ENCODE measurements around the gene DGKE.

DGKE gene

DNA sequence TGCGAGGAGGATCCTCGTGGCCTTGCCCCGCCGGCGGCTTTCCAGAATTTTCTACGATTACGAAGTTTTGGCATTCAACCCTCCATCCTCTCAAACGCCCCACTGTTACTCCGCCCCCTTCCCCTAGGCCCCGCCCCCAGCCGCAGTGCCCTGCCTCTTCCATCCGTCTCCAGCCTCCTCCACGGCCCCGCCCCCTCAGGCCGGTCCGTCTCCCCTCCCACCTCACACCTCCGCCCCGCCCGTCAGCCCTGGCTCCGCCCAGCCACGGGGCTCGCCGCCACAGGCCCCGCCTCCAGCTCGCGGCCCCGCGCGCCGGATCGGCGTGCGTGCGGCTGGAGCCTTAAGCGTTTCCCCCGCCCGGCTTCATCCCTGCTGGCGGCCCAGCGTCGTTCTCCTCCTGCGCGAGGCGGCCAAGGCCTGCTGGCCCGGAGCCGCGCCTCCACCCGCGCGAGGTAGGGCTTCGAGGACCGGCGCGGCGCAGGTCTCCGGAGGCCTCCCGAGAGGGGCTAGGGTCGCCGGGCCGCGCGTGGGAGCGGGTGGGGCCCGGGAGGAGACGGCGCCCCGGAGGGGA, at the start of gene DGKE, which contains the start of gene C17orf67:
Gene DGKE, plus strand, starts transcription at position 343 of the 571 bp plus-strand sequence. CDS start 645 bp downstream, outside the sequence.
Gene C17orf67, minus strand, starts transcription at position 112 of the 571 bp plus-strand sequence. CDS start 18,110 bp downstream, outside the sequence.
- no peaks in the 10 kb centered on the region for H3K27me3 ChIP-seq (ENCODE audit: control insufficient read depth, insufficient read depth, low read length)
- H3K36me3 ChIP-seq (ENCODE audit: control insufficient read depth, insufficient read depth, low read length), result no peaks in the 10 kb centered on the region
- H3K4me3 ChIP-seq (ENCODE audit: low read depth, low read length), result peak within 1 kb of the TSS; percentile 62
- peak within 1 kb of the TSS; percentile 98 for H2AFZ ChIP-seq
- peak within 1 kb of the TSS; percentile 39 for H3K9ac ChIP-seq
- H3K79me2 ChIP-seq, result no peaks in the 10 kb centered on the region
- H3K4me2 ChIP-seq (ENCODE audit: low read length), result peak within 1 kb of the TSS; percentile 91
- H3K4me1 ChIP-seq, result peaks cover 10% of the 10 kb centered on the region
- no peaks in the 10 kb centered on the region for H3K9me3 ChIP-seq (ENCODE audit: control insufficient read depth, low read length)
- peak within 1 kb of the TSS; percentile 82 for H3K27ac ChIP-seq
- TF ChIP-seq, protein P1, sequence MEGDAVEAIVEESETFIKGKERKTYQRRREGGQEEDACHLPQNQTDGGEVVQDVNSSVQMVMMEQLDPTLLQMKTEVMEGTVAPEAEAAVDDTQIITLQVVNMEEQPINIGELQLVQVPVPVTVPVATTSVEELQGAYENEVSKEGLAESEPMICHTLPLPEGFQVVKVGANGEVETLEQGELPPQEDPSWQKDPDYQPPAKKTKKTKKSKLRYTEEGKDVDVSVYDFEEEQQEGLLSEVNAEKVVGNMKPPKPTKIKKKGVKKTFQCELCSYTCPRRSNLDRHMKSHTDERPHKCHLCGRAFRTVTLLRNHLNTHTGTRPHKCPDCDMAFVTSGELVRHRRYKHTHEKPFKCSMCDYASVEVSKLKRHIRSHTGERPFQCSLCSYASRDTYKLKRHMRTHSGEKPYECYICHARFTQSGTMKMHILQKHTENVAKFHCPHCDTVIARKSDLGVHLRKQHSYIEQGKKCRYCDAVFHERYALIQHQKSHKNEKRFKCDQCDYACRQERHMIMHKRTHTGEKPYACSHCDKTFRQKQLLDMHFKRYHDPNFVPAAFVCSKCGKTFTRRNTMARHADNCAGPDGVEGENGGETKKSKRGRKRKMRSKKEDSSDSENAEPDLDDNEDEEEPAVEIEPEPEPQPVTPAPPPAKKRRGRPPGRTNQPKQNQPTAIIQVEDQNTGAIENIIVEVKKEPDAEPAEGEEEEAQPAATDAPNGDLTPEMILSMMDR (IDR thresholded peaks at IDR 0.05), result no peak

DNA sequence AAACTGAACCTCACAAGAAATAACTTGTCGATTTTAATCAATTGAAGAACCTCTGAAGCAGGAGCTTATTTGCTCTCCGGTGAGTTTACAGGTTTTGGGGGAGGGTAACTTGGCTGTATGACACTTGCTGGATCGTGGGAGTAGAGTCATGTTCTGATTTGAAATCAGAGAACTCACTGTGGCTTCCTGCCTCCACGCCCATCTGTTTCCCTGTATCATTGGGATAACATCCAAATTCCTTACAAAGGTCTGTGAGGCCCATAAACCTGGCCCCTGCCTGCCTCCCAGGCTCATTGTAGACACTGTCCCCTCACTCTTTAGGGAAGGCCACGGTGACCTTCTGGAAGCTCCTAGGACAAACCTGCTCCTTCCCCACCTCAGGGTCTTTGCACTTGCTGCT, 48.5 kb upstream of the DGKE start:
- Histone ChIP-seq H3K27ac (no peak overlapping the region), H3K9ac (no peak overlapping the region)
- TF ChIP-seq, protein P1 (IDR thresholded peaks at IDR 0.05), result no peak

DNA sequence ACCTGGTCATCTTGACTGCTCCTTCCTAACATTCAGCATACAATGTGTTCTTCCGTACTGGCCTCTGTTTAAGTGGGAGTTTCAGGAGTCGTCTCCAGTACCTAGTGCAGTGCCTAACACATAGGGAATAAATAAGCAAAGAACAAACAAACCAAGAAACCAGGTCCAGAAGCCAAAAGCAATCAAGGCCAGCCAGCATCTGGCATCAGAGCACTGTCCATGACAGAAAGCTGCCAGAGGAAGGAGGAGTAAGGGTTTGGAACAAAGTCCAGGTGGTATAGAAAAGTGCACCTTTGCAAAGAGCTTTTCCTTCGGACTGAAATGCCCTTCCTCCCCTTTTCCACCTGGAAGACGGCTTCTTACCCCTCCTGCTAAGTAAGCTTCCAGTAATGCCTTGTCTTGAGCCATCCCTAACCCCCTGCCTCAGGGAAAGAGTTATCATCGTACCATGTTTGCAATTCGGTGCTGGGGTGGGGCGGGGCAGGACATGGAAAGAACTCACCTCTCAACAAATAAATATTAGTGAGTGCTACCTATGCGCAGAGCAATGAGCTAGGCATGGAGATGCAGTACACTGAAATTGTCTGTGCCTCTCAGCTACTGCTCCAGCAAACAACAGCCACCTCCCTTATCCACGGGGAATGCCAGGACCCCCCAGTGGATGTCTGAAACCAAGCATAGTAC, 47.8 kb upstream of the DGKE start:
- TF ChIP-seq, protein P1 (IDR thresholded peaks at IDR 0.05), result no peak
- Histone ChIP-seq H3K9me3 (ENCODE audit: control insufficient read depth, low read length) (no peaks in the 10 kb centered on the region), H3K4me2 (ENCODE audit: low read length) (no peak overlapping the region), H3K27ac (no peak overlapping the region), H3K36me3 (ENCODE audit: control insufficient read depth, insufficient read depth, low read length) (no peaks in the 10 kb centered on the region), H3K27me3 (ENCODE audit: control insufficient read depth, insufficient read depth, low read length) (no peaks in the 10 kb centered on the region), H2AFZ (no peak overlapping the region), H3K4me1 (no peaks in the 10 kb centered on the region), H3K4me3 (ENCODE audit: low read depth, low read length) (no peak overlapping the region), H3K9ac (no peak overlapping the region), H3K79me2 (no peaks in the 10 kb centered on the region)

More for the DNA sequence above, 48.5 kb upstream of the DGKE start:
- H3K4me2 ChIP-seq (ENCODE audit: low read length), result no peak overlapping the region
- H3K36me3 ChIP-seq (ENCODE audit: control insufficient read depth, insufficient read depth, low read length), result no peaks in the 10 kb centered on the region
- H3K4me1 ChIP-seq, result no peaks in the 10 kb centered on the region
- H2AFZ ChIP-seq, result no peak overlapping the region
- H3K79me2 ChIP-seq, result no peaks in the 10 kb centered on the region
- H3K9me3 ChIP-seq (ENCODE audit: control insufficient read depth, low read length), result no peaks in the 10 kb centered on the region
- no peak overlapping the region for H3K4me3 ChIP-seq (ENCODE audit: low read depth, low read length)
- H3K27me3 ChIP-seq (ENCODE audit: control insufficient read depth, insufficient read depth, low read length), result no peaks in the 10 kb centered on the region

DNA sequence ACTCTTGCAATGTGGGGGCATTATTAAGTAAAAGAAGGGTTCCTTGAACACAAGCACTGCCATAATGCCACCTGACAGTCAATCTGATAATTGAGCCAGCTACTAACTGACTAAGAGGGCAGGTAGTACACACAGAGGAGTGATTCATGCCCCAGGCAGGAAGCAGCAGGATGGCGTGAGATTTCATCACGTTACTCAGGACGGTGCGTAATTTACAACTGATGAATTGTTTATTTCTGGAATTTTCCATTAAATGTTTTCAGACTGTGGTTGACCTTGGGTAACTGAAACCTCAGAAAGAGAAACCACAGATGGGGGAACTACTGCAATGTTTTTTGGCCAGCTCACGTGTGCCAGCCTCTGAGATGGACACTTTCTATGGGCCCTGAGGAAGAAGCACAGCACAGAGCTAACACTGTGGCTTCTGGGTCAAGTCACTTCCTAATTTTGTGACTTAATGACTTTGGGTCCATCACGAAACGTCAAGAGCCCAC, 46.9 kb upstream of the DGKE start:
- Histone ChIP-seq H3K9ac (no peak overlapping the region), H3K4me2 (ENCODE audit: low read length) (no peak overlapping the region), H3K27me3 (ENCODE audit: control insufficient read depth, insufficient read depth, low read length) (no peaks in the 10 kb centered on the region), H2AFZ (no peak overlapping the region), H3K27ac (no peak overlapping the region), H3K79me2 (no peaks in the 10 kb centered on the region), H3K9me3 (ENCODE audit: control insufficient read depth, low read length) (no peaks in the 10 kb centered on the region), H3K4me3 (ENCODE audit: low read depth, low read length) (no peak overlapping the region), H3K36me3 (ENCODE audit: control insufficient read depth, insufficient read depth, low read length) (no peaks in the 10 kb centered on the region), H3K4me1 (no peaks in the 10 kb centered on the region)
- TF ChIP-seq, protein P1 (IDR thresholded peaks at IDR 0.05), result no peak

All from parathyroid adenoma (tissue), 2 donors.